HG02642 (cell line): ENCODE results near the gene LRRC49.

Source experiments
- ATAC-seq: cut with Tn5 transposase; IDR thresholded peaks from one replicate; pipeline ENCODE4 v1.9.1; 2021; ENCODE audit warnings: mild to moderate bottlenecking; ENCODE audit not compliant: unreplicated experiment, poor library complexity

LRRC49 gene

GRCh38 chr15:71080705-71081104 is 188.1 kb downstream of the LRRC49 start:
- ATAC-seq, result no peak

GRCh38 chr15:71082803-71083202 is 190.2 kb downstream of the LRRC49 start:
- no peak for ATAC-seq

- ATAC-seq, result no peak
These were observed 190.7 kb downstream of the LRRC49 start for GRCh38 chr15:71083349-71083748.

GRCh38 chr15:71084264-71084663 is 191.6 kb downstream of the LRRC49 start:
- ATAC-seq, result no peak

GRCh38 chr15:71085809-71086208 is 193.2 kb downstream of the LRRC49 start:
- ATAC-seq, result no peak

- ATAC-seq, result no peak
These were observed 195.5 kb downstream of the LRRC49 start for GRCh38 chr15:71088155-71088554.

- ATAC-seq, result no peak
These were observed 196.1 kb downstream of the LRRC49 start for GRCh38 chr15:71088683-71089082.

- no peak for ATAC-seq
These were observed 197.2 kb downstream of the LRRC49 start for GRCh38 chr15:71089801-71090200.

GRCh38 chr15:71091601-71092000 is 199.0 kb downstream of the LRRC49 start:
- ATAC-seq, result no peak

- no peak for ATAC-seq
These were observed 199.5 kb downstream of the LRRC49 start for GRCh38 chr15:71092056-71092600.

GRCh38 chr15:71093054-71094024 is 200.7 kb downstream of the LRRC49 start:
- ATAC-seq, result no peak

- ATAC-seq, result no peak
These were observed 201.5 kb downstream of the LRRC49 start for GRCh38 chr15:71094137-71094536.

- no peak for ATAC-seq
These were observed 204.1 kb downstream of the LRRC49 start for GRCh38 chr15:71096676-71097075.

GRCh38 chr15:71097890-71098289 is 205.3 kb downstream of the LRRC49 start:
- no peak for ATAC-seq

- ATAC-seq, result no peak
These were observed 206.3 kb downstream of the LRRC49 start for GRCh38 chr15:71098920-71099319.
